ENCODE results near the gene INPP5A.

The INPP5A gene

GRCh38 chr10:132634947-132635271 lies 97.3 kb downstream of the INPP5A start:
- TF ChIP-seq TOX (CRISPR knock-in tag; IDR thresholded peaks at IDR 0.05; ENCODE audit: borderline replicate concordance), result no peak
- TF ChIP-seq TCF4 (CRISPR knock-in tag; IDR thresholded peaks at IDR 0.05; ENCODE audit: borderline replicate concordance), result no peak
- no peak for TF ChIP-seq ZC3H10 (CRISPR knock-in tag; IDR thresholded peaks at IDR 0.05)
- no peak for TF ChIP-seq GLIS3 (CRISPR knock-in tag; IDR thresholded peaks at IDR 0.05)
- TF ChIP-seq ZNF70 (CRISPR knock-in tag; IDR thresholded peaks at IDR 0.05), result no peak
- no peak for TF ChIP-seq ZNF565 (CRISPR knock-in tag; conservative IDR thresholded peaks at IDR 0.05; ENCODE audit: low read depth)
- TF ChIP-seq TSHZ2 (CRISPR knock-in tag; IDR thresholded peaks at IDR 0.05), result no peak
- TF ChIP-seq ZNF8 (CRISPR knock-in tag; IDR thresholded peaks at IDR 0.05), result no peak
- TF ChIP-seq ESRRG (CRISPR knock-in tag; IDR thresholded peaks at IDR 0.05), result no peak
- no peak for TF ChIP-seq PATZ1 (CRISPR knock-in tag; IDR thresholded peaks at IDR 0.05; ENCODE audit: borderline replicate concordance)
- TF ChIP-seq CREB5 (CRISPR knock-in tag; IDR thresholded peaks at IDR 0.05; ENCODE audit: low read depth), result no peak
- no peak for TF ChIP-seq BACH2 (CRISPR knock-in tag; IDR thresholded peaks at IDR 0.05; ENCODE audit: borderline replicate concordance)
- ATAC-seq, result no peak

- TF ChIP-seq CSRNP3 (CRISPR knock-in tag; IDR thresholded peaks at IDR 0.05) (no peak), OSR1 (CRISPR knock-in tag; IDR thresholded peaks at IDR 0.05) (no peak), ESRRG (CRISPR knock-in tag; IDR thresholded peaks at IDR 0.05) (no peak), ZC3H10 (CRISPR knock-in tag; IDR thresholded peaks at IDR 0.05) (no peak), PPARA (CRISPR knock-in tag; IDR thresholded peaks at IDR 0.05; ENCODE audit: borderline replicate concordance) (no peak), ZNF70 (CRISPR knock-in tag; IDR thresholded peaks at IDR 0.05) (no peak), ZNF565 (CRISPR knock-in tag; conservative IDR thresholded peaks at IDR 0.05; ENCODE audit: low read depth) (no peak), ARNTL (CRISPR knock-in tag; IDR thresholded peaks at IDR 0.05; ENCODE audit: borderline replicate concordance, low read depth) (no peak), CSDC2 (CRISPR knock-in tag; IDR thresholded peaks at IDR 0.05) (no peak), ZNF8 (CRISPR knock-in tag; IDR thresholded peaks at IDR 0.05) (no peak), BACH2 (CRISPR knock-in tag; IDR thresholded peaks at IDR 0.05; ENCODE audit: borderline replicate concordance) (no peak), ISL1 (CRISPR knock-in tag; IDR thresholded peaks at IDR 0.05) (no peak), ZFP3 (CRISPR knock-in tag; IDR thresholded peaks at IDR 0.05) (no peak), TSHZ2 (CRISPR knock-in tag; IDR thresholded peaks at IDR 0.05) (no peak), RARB (CRISPR knock-in tag; IDR thresholded peaks at IDR 0.05) (no peak), POU6F1 (CRISPR knock-in tag; IDR thresholded peaks at IDR 0.05; ENCODE audit: borderline replicate concordance, low read depth) (no peak), TCF4 (CRISPR knock-in tag; IDR thresholded peaks at IDR 0.05; ENCODE audit: borderline replicate concordance) (no peak), GLIS3 (CRISPR knock-in tag; IDR thresholded peaks at IDR 0.05) (no peak), SNAI2 (CRISPR knock-in tag; IDR thresholded peaks at IDR 0.05) (no peak)
Measured at GRCh38 chr10:132636358-132636757, 98.8 kb downstream of the INPP5A start.

More at GRCh38 chr10:132636358-132636757, 98.8 kb downstream of the INPP5A start:
- ATAC-seq, result no peak

Measured in SK-N-SH treated with all-trans-retinoic acid at 6 μM for 48 hours (cell line).